KMS-11 (cell line): Measurements from ENCODE around the gene ATRN.

Source experiments
- H2AFZ ChIP-seq: fragments of 200-600 bp; sonication (generic); 2 replicates; pipeline ENCODE4 v1.6.1; 2016; ENCODE audit warnings: antibody characterized with exemption, mixed run types, low read depth
- H3K27ac ChIP-seq: fragments of 200-600 bp; sonication (generic); 2 replicates; pipeline ENCODE4 v1.6.1; 2016; ENCODE audit warnings: mild to moderate bottlenecking, mixed run types
- H3K27me3 ChIP-seq: fragments of 200-600 bp; sonication (generic); 2 replicates; pipeline ENCODE4 v1.6.1; 2017; ENCODE audit warnings: mild to moderate bottlenecking, low read depth, mixed run types, moderate library complexity; ENCODE audit not compliant: insufficient read depth
- H3K36me3 ChIP-seq: fragments of 200-600 bp; sonication (generic); 2 replicates; pipeline ENCODE4 v1.6.1; 2017; ENCODE audit warnings: mild to moderate bottlenecking, mixed run types; ENCODE audit not compliant: insufficient read depth
- H3K4me1 ChIP-seq: fragments of 200-600 bp; sonication (generic); 2 replicates; pipeline ENCODE4 v1.6.1; 2016; ENCODE audit warnings: mild to moderate bottlenecking, low read depth, mixed run types; ENCODE audit not compliant: poor library complexity, severe bottlenecking
- H3K4me2 ChIP-seq: fragments of 200-600 bp; sonication (generic); 2 replicates; pipeline ENCODE4 v1.7.0; 2016; ENCODE audit warnings: mild to moderate bottlenecking, mixed run types
- H3K4me3 ChIP-seq: fragments of 200-600 bp; sonication (generic); IDR thresholded peaks from 2 replicates; pipeline ENCODE4 v1.6.1; 2017; ENCODE audit warnings: low read depth, low read length, mixed read lengths; ENCODE audit not compliant: insufficient read depth
- H3K79me2 ChIP-seq: fragments of 200-600 bp; sonication (generic); 2 replicates; pipeline ENCODE4 v1.6.1; 2016; ENCODE audit warnings: low read depth, mixed run types; ENCODE audit not compliant: insufficient read depth
- H3K9ac ChIP-seq: fragments of 200-600 bp; sonication (generic); 2 replicates; pipeline ENCODE4 v1.6.1; 2016; ENCODE audit warnings: mild to moderate bottlenecking, mixed run types
- H4K20me1 ChIP-seq: fragments of 200-600 bp; sonication (generic); 2 replicates; pipeline ENCODE4 v1.6.1; 2016; ENCODE audit warnings: mild to moderate bottlenecking, mixed run types; ENCODE audit not compliant: insufficient read depth
- CTCF ChIP-seq: fragments of 200-600 bp; sonication (generic); conservative IDR thresholded peaks from 2 replicates; pipeline ENCODE4 v1.6.1; 2017; ENCODE audit warnings: low read depth, mild to moderate bottlenecking, antibody characterized with exemption, low read length, moderate library complexity, mixed read lengths

Gene ATRN

GRCh38 chr20:3647473-3647872 is 176.7 kb downstream of the ATRN start:
- Histone ChIP-seq H3K9ac (no peak overlapping the region), H2AFZ (no peak overlapping the region), H3K27me3 (no peaks in the 10 kb centered on the region), H3K27ac (no peak overlapping the region), H3K4me1 (no peaks in the 10 kb centered on the region), H3K36me3 (no peaks in the 10 kb centered on the region), H3K79me2 (no peaks in the 10 kb centered on the region), H3K4me3 (no peak overlapping the region), H4K20me1 (no peaks in the 10 kb centered on the region), H3K4me2 (no peak overlapping the region)
- TF ChIP-seq CTCF = no peak

DNA sequence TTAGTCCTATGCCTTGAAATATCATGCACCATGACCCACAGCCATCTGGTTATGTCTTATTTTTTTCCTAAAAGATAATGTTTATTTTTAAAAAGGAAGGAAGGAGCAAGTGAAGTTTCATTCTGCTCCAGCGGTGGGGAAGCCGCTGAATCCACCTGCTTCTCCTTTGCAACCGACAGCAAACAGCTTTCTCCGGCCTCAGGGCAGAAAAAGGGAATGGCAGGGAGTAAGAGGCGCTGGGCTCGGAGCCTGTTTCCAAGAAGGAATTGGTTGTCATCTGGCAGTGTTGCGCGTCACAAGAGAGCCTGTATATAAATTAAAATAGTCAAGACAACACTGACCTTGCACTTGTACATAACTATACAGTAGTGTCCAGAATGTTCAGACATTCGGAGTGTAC is 178.1 kb downstream of the ATRN start:
- Histone ChIP-seq H3K4me1 (no peaks in the 10 kb centered on the region), H3K9ac (no peak overlapping the region), H3K79me2 (no peaks in the 10 kb centered on the region), H3K27me3 (no peaks in the 10 kb centered on the region), H3K4me3 (no peak overlapping the region), H3K4me2 (no peak overlapping the region), H3K36me3 (no peaks in the 10 kb centered on the region), H3K27ac (no peak overlapping the region), H4K20me1 (no peaks in the 10 kb centered on the region), H2AFZ (no peak overlapping the region)
- TF ChIP-seq CTCF = no peak

DNA sequence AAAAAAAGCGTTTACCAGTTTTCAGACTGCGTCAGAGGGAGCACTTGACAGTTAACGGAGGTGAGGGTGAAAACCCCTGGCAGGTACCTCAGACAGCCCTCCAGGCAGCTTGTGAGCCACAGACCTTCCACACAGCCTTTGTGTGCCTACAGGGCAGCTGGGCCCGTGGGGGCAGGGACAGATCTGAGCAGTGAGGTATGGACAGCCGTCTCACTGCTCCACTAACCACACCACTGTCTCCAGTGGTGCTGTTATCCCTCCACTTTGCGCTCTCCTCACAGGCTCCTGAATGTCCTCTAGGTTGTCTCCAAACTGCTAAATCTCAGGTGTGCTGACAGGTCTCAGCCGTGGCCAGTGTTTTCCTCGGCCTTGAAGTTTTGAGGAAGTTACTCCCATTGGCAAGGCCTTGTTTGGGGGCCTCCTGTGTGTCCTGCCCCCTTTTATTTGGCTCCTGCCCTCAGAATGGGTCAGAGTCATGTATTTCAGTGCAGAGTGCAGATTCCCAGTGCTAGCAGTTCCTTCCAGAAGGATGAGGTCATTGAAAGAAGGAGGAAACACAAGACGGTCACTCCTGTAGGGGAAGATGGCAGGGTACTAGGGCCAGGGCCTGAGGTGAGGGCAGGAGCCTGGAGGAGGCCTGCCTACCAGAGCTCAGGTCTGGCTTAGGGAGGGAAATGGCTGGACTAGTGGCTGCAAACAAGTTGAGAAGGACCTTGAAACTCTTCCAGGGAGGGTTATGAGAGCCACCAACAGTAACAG is 180.6 kb downstream of the ATRN start:
- no peak overlapping the region for H3K9ac ChIP-seq
- H2AFZ ChIP-seq = no peak overlapping the region
- H3K27me3 ChIP-seq = no peaks in the 10 kb centered on the region
- H3K36me3 ChIP-seq = no peaks in the 10 kb centered on the region
- no peak overlapping the region for H3K4me3 ChIP-seq
- no peaks in the 10 kb centered on the region for H3K79me2 ChIP-seq
- H4K20me1 ChIP-seq = no peaks in the 10 kb centered on the region
- no peak overlapping the region for H3K4me2 ChIP-seq
- H3K4me1 ChIP-seq = no peaks in the 10 kb centered on the region
- no peak for TF ChIP-seq CTCF
- no peak overlapping the region for H3K27ac ChIP-seq

GRCh38 chr20:3652221-3652620 is 181.4 kb downstream of the ATRN start:
- H2AFZ ChIP-seq = no peak overlapping the region
- no peaks in the 10 kb centered on the region for H4K20me1 ChIP-seq
- H3K27me3 ChIP-seq = no peaks in the 10 kb centered on the region
- no peaks in the 10 kb centered on the region for H3K4me1 ChIP-seq
- no peak overlapping the region for H3K4me2 ChIP-seq
- H3K27ac ChIP-seq = no peak overlapping the region
- H3K79me2 ChIP-seq = no peaks in the 10 kb centered on the region
- no peak overlapping the region for H3K4me3 ChIP-seq
- no peak overlapping the region for H3K9ac ChIP-seq
- H3K36me3 ChIP-seq = no peaks in the 10 kb centered on the region
- TF ChIP-seq CTCF = no peak
